Endodermal cell (in vitro differentiated cells): ENCODE data around the gene ZNF365. TPM values are rescaled to one million over a fixed set of nuclear protein-coding genes. Genes with fewer than 3 reads are reported as not detected.

Experiments used
- DNase-seq: peaks from one replicate; pipeline ENCODE4 v3.0.0-alpha.2; 2017
- H3K27ac ChIP-seq: 2 replicates; pipeline ENCODE4 v1.5.1; 2013; ENCODE audit warnings: mild to moderate bottlenecking, low read depth, low read length, moderate library complexity
- H3K27me3 ChIP-seq: 2 replicates; pipeline ENCODE4 v1.6.1; 2013; ENCODE audit warnings: mild to moderate bottlenecking, low read length, moderate library complexity; ENCODE audit not compliant: insufficient read depth, control insufficient read depth, poor library complexity, severe bottlenecking
- H3K36me3 ChIP-seq: 2 replicates; pipeline ENCODE4 v1.7.0; 2013; ENCODE audit warnings: mild to moderate bottlenecking, low read length, moderate library complexity; ENCODE audit not compliant: control insufficient read depth, insufficient read depth
- H3K4me1 ChIP-seq: one replicate; pipeline ENCODE4 v1.7.0; 2013; ENCODE audit warnings: low read length; ENCODE audit not compliant: control insufficient read depth, insufficient read depth
- H3K4me3 ChIP-seq: 2 replicates; pipeline ENCODE4 v1.5.1; 2013; ENCODE audit warnings: mild to moderate bottlenecking, low read length, moderate library complexity
- H3K9ac ChIP-seq: 2 replicates; pipeline ENCODE4 v1.6.1; 2013; ENCODE audit warnings: mild to moderate bottlenecking, low read length, moderate library complexity; ENCODE audit not compliant: poor library complexity, severe bottlenecking; ENCODE audit errors: extremely low read depth
- H3K9me3 ChIP-seq: 2 replicates; pipeline ENCODE4 v1.6.1; 2013; ENCODE audit warnings: mild to moderate bottlenecking, low read length, moderate library complexity; ENCODE audit not compliant: control insufficient read depth
- H3K27ac Mint-ChIP-seq: 2 replicates; pipeline ENCODE4 v1.8.0; 2020; ENCODE audit warnings: mixed read lengths
- H3K27me3 Mint-ChIP-seq: 2 replicates; pipeline ENCODE4 v1.8.0; 2021; ENCODE audit warnings: mild to moderate bottlenecking, mixed read lengths; ENCODE audit not compliant: insufficient read depth
- H3K36me3 Mint-ChIP-seq: 2 replicates; pipeline ENCODE4 v1.8.0; 2020; ENCODE audit warnings: low read depth, mixed read lengths
- H3K4me1 Mint-ChIP-seq: 2 replicates; pipeline ENCODE4 v1.8.0; 2020; ENCODE audit warnings: mixed read lengths
- H3K4me3 Mint-ChIP-seq: 2 replicates; pipeline ENCODE4 v1.8.0; 2020; ENCODE audit warnings: mild to moderate bottlenecking, moderate library complexity, mixed read lengths
- H3K9me3 Mint-ChIP-seq: 2 replicates; pipeline ENCODE4 v1.8.0; 2020; ENCODE audit warnings: mild to moderate bottlenecking, mixed read lengths
- CTCF ChIP-seq: fragments of 200-600 bp; sonication (generic); conservative IDR thresholded peaks from 2 replicates; pipeline ENCODE4 v1.5.0; 2021; ENCODE audit warnings: antibody characterized with exemption, mild to moderate bottlenecking
- WGBS, 2 experiments: methylation state at CpG; one replicate each; pipeline versions ENCODE4 v1.1.5 to v1.1.7; 2013; ENCODE audit warnings: missing lambda C conversion rate in 2 of 2, mixed read lengths in 1 of 2; ENCODE audit not compliant: insufficient coverage in 1 of 2, insufficient read length in 1 of 2; 5-methylcytosine and 5-hydroxymethylcytosine counted together
- total RNA-seq, 2 donors: library from RNA; stranded (reverse); fragmentation: NEBNext Ultra II Directional in 1 of 2; extraction: Animal tissue kit (Norgen Biotek cat#: 25700) in 1 of 2; gene quantifications; 2 replicates in 1 of 2; 3 replicates in 1 of 2; pipeline ENCODE4 v1.2.1, GENCODE V29; 2021

ZNF365 gene
- total RNA-seq, 2 donors from 2014 or later, result 0.31 TPM; not detected in 1

GRCh38 chr10:62433901-62434300 is 59.7 kb downstream of the ZNF365 start:
- Mint-ChIP-seq H3K36me3 (no peaks in the 10 kb centered on the region), H3K27ac (no peak overlapping the region), H3K27me3 (peaks cover 2% of the 10 kb centered on the region), H3K4me3 (no peak overlapping the region), H3K9me3 (no peaks in the 10 kb centered on the region), H3K4me1 (no peaks in the 10 kb centered on the region)
- no peak overlapping the region for H3K4me3 ChIP-seq
- H3K27me3 ChIP-seq, result peaks cover 2% of the 10 kb centered on the region
- no peak overlapping the region for H3K9ac ChIP-seq
- no peaks in the 10 kb centered on the region for H3K36me3 ChIP-seq
- WGBS, 2 experiments, result 87 to 93% methylated on average over 3 to 4 of the region's 4 CpGs
- TF ChIP-seq CTCF, result no peak
- peaks cover 4% of the 10 kb centered on the region for H3K4me1 ChIP-seq
- no peak overlapping the region for H3K27ac ChIP-seq
- no peak for DNase-seq
- no peaks in the 10 kb centered on the region for H3K9me3 ChIP-seq

GRCh38 chr10:62437696-62438095 is 63.5 kb downstream of the ZNF365 start:
- no peaks in the 10 kb centered on the region for H3K9me3 ChIP-seq
- H3K4me1 ChIP-seq, result peaks cover 4% of the 10 kb centered on the region
- no peak overlapping the region for H3K4me3 ChIP-seq
- Mint-ChIP-seq H3K9me3 (no peaks in the 10 kb centered on the region), H3K27ac (no peak overlapping the region), H3K36me3 (no peaks in the 10 kb centered on the region), H3K27me3 (no peaks in the 10 kb centered on the region), H3K4me1 (no peaks in the 10 kb centered on the region), H3K4me3 (no peak overlapping the region)
- TF ChIP-seq CTCF, result peak; percentile 86
- no peaks in the 10 kb centered on the region for H3K36me3 ChIP-seq
- no peaks in the 10 kb centered on the region for H3K27me3 ChIP-seq
- no peak overlapping the region for H3K9ac ChIP-seq
- DNase-seq, result no peak
- no peak overlapping the region for H3K27ac ChIP-seq
- 10% methylated on average over 2 of the region's 3 CpGs; no CpG with 5 or more reads in 1 of the 2 experiments for WGBS, 2 experiments

- H3K36me3 ChIP-seq, result no peaks in the 10 kb centered on the region
- Mint-ChIP-seq H3K4me3 (no peak overlapping the region), H3K27ac (no peak overlapping the region), H3K4me1 (peaks cover 5% of the 10 kb centered on the region), H3K27me3 (no peaks in the 10 kb centered on the region), H3K36me3 (no peaks in the 10 kb centered on the region), H3K9me3 (no peaks in the 10 kb centered on the region)
- no peak for DNase-seq
- H3K4me3 ChIP-seq, result no peak overlapping the region
- TF ChIP-seq CTCF, result no peak
- no peaks in the 10 kb centered on the region for H3K4me1 ChIP-seq
- no peak overlapping the region for H3K9ac ChIP-seq
- H3K27me3 ChIP-seq, result no peaks in the 10 kb centered on the region
- H3K27ac ChIP-seq, result no peak overlapping the region
- H3K9me3 ChIP-seq, result no peaks in the 10 kb centered on the region
- 67 to 83% methylated on average over 1 to 3 of the region's 3 CpGs for WGBS, 2 experiments
Measured at GRCh38 chr10:62442006-62442405, 67.8 kb downstream of the ZNF365 start.
